IMR-90 (cell line): ENCODE measurements around the gene GRIN2B. TPM values are rescaled to one million over a fixed set of nuclear protein-coding genes. Genes with fewer than 3 reads are reported as not detected.

Experiments
- ATAC-seq: fragments of 200-7000 bp; cut with Tn5 transposase; 2 replicates; pipeline ENCODE4 v1.9.1; 2020; ENCODE audit warnings: low read depth, mild to moderate bottlenecking, moderate library complexity
- BruUV-seq: library from RNA; stranded (reverse); fragments of 400-500 nt; replicated peaks from 2 replicates; lab custom pipeline; 2021; lab: Mats Ljungman, UMichigan
- CTCF ChIA-PET: fragments of 300-600 bp; formaldehyde crosslinking; extraction: SDS; loops from one replicate; lab custom pipeline; 2021; ENCODE audit warnings: antibody characterized with exemption; lab: Yijun Ruan, JAX
- POLR2A ChIA-PET: fragments of 300-600 bp; sonication (Branson Sonifier 250); formaldehyde crosslinking; loops from one replicate; lab custom pipeline; 2022; ENCODE audit warnings: antibody characterized with exemption; ENCODE audit not compliant: unreplicated experiment; lab: Charles Lee
- DNase-seq: peaks from one replicate; pipeline ENCODE4 v3.0.0; 2013
- H2AFZ ChIP-seq: replicated peaks from 2 replicates; pipeline ENCODE3; 2013; ENCODE audit warnings: low read length, mild to moderate bottlenecking; ENCODE audit not compliant: poor library complexity
- H2AK5ac ChIP-seq: 2 replicates; pipeline ENCODE4 v1.6.1; 2013; ENCODE audit warnings: low read depth, low read length, inconsistent platforms
- H2AK9ac ChIP-seq: replicated peaks from 2 replicates; pipeline ENCODE3; 2013; ENCODE audit warnings: mild to moderate bottlenecking, low read depth, low read length, moderate library complexity; ENCODE audit not compliant: poor library complexity
- H2BK120ac ChIP-seq: 2 replicates; pipeline ENCODE4 v1.6.1; 2013; ENCODE audit warnings: low read depth, low read length, inconsistent platforms
- H2BK15ac ChIP-seq: 3 replicates; pipeline ENCODE4 v1.6.1; 2013; ENCODE audit warnings: low read depth, low read length, inconsistent platforms
- H2BK20ac ChIP-seq: 2 replicates; pipeline ENCODE4 v1.6.1; 2013; ENCODE audit warnings: low read depth, mild to moderate bottlenecking, inconsistent platforms, low read length, moderate library complexity
- H2BK5ac ChIP-seq: 2 replicates; pipeline ENCODE4 v1.6.1; 2013; ENCODE audit warnings: mild to moderate bottlenecking, low read depth, low read length, inconsistent platforms; ENCODE audit not compliant: poor library complexity, severe bottlenecking
- H3K14ac ChIP-seq: replicated peaks from 2 replicates; pipeline ENCODE4 v1.6.1; 2013; ENCODE audit warnings: low read depth, low read length, inconsistent platforms
- H3K18ac ChIP-seq: 2 replicates; pipeline ENCODE4 v1.6.1; 2013; ENCODE audit warnings: low read depth, low read length, control low read depth
- H3K23ac ChIP-seq: 2 replicates; pipeline ENCODE4 v1.6.1; 2013; ENCODE audit warnings: low read depth, low read length, inconsistent platforms
- H3K27ac ChIP-seq: 2 replicates; pipeline ENCODE4 v1.5.1; 2013; ENCODE audit warnings: mild to moderate bottlenecking, control low read depth, low read length; ENCODE audit not compliant: insufficient read depth
- H3K27me3 ChIP-seq: 2 replicates; pipeline ENCODE4 v1.6.1; 2013; ENCODE audit warnings: low read length; ENCODE audit not compliant: control insufficient read depth, insufficient read depth
- H3K36me3 ChIP-seq: 2 replicates; pipeline ENCODE4 v1.6.1; 2013; ENCODE audit warnings: low read length, mixed read lengths; ENCODE audit not compliant: control insufficient read depth, insufficient read depth
- H3K4ac ChIP-seq: 2 replicates; pipeline ENCODE4 v1.6.1; 2013; ENCODE audit warnings: low read depth, low read length, inconsistent platforms
- H3K4me1 ChIP-seq: 2 replicates; pipeline ENCODE4 v1.6.1; 2013; ENCODE audit warnings: low read length, mixed read lengths; ENCODE audit not compliant: control insufficient read depth, insufficient read depth
- H3K4me2 ChIP-seq: 2 replicates; pipeline ENCODE4 v1.6.1; 2013; ENCODE audit warnings: low read depth, mild to moderate bottlenecking, control low read depth, low read length, moderate library complexity
- H3K4me3 ChIP-seq: 2 replicates; pipeline ENCODE4 v1.5.1; 2013; ENCODE audit warnings: low read depth, mild to moderate bottlenecking, control low read depth, low read length, moderate library complexity; ENCODE audit not compliant: insufficient read depth
- H3K56ac ChIP-seq: 2 replicates; pipeline ENCODE4 v1.6.1; 2013; ENCODE audit warnings: low read length, inconsistent platforms; ENCODE audit not compliant: insufficient read depth; ENCODE audit errors: extremely low read depth
- H3K79me1 ChIP-seq, 2 experiments: 2 replicates each; pipeline ENCODE4 v1.6.1; 2013; ENCODE audit warnings: low read length in 2 of 2, inconsistent platforms in 1 of 2, low read depth in 1 of 2
- H3K9ac ChIP-seq: 2 replicates; pipeline ENCODE4 v1.6.1; 2013; ENCODE audit warnings: low read depth, low read length, control low read depth
- H3K9me1 ChIP-seq: 2 replicates; pipeline ENCODE4 v1.6.1; 2013; ENCODE audit warnings: low read length, inconsistent platforms; ENCODE audit not compliant: insufficient read depth
- H3K9me3 ChIP-seq: 2 replicates; pipeline ENCODE4 v1.6.1; 2013; ENCODE audit warnings: low read length; ENCODE audit not compliant: control insufficient read depth, insufficient read depth
- H4K20me1 ChIP-seq: 2 replicates; pipeline ENCODE4 v1.6.1; 2013; ENCODE audit warnings: low read length, inconsistent platforms; ENCODE audit not compliant: insufficient read depth
- H4K5ac ChIP-seq: 2 replicates; pipeline ENCODE4 v1.6.1; 2013; ENCODE audit warnings: mild to moderate bottlenecking, low read depth, low read length, control low read depth
- H4K8ac ChIP-seq, 2 experiments: 2 replicates each; pipeline ENCODE4 v1.6.1; 2013; ENCODE audit warnings: low read depth in 2 of 2, low read length in 2 of 2, control low read depth in 1 of 2, inconsistent platforms in 1 of 2
- H4K91ac ChIP-seq: 2 replicates; pipeline ENCODE4 v1.6.1; 2013; ENCODE audit warnings: low read depth, low read length, inconsistent platforms; ENCODE audit not compliant: insufficient read depth
- POLR2A ChIP-seq: IDR thresholded peaks from 2 replicates; pipeline ENCODE4 v1.6.1; 2012; ENCODE audit warnings: mild to moderate bottlenecking, low read depth, low read length
- RAD21 ChIP-seq: IDR thresholded peaks from 2 replicates; pipeline ENCODE4 v1.6.1; 2012; ENCODE audit warnings: low read length, improper control_type of control experiment
- WGBS, 2 experiments: methylation state at CpG; one replicate each; pipeline versions ENCODE4 v1.1.5 to v1.1.7; 2013; ENCODE audit warnings: missing lambda C conversion rate in 2 of 2; ENCODE audit not compliant: insufficient read length in 1 of 2; ENCODE audit errors: extremely low coverage in 2 of 2; 5-methylcytosine and 5-hydroxymethylcytosine counted together
- dilution Hi-C: fragments of 300-500 bp; cut with HindIII; formaldehyde crosslinking; loops from one replicate; pipeline ENCODE4 v1.14.3; 2018; ENCODE audit warnings: low sequenced_read_pairs; ENCODE audit not compliant: unreplicated experiment
- in situ Hi-C: fragments of 300-500 bp; cut with MboI; formaldehyde crosslinking; loops from 3 replicates; pipeline ENCODE4 v1.14.3; 2019; ENCODE audit warnings: low sequenced_read_pairs, inconsistent platforms, mixed read lengths
- intact Hi-C: fragments of 100-400 bp; cut with micrococcal nuclease; formaldehyde crosslinking; loops from 2 replicates; pipeline ENCODE4 v1.10.0; 2022
- polyA plus RNA-seq, 3 experiments: library from polyadenylated mRNA; depleted of rRNA; stranded (reverse); fragments of >200 nt; gene quantifications; 2 replicates each; pipeline ENCODE4 v1.2.3, GENCODE V29; 2012; ENCODE audit warnings: low replicate concordance in 1 of 3
- total RNA-seq: library from RNA; depleted of rRNA; stranded (reverse); fragments of >200 nt; gene quantifications from 2 replicates; pipeline ENCODE4 v1.2.3, GENCODE V29; 2012

The GRIN2B gene
- total and polyA plus RNA-seq, 2 of the 4 experiments (the other 2 are of a cell fraction): under 0.01 TPM; not detected in 1

GRCh38 chr12:14010989-14011388, 29.6 kb upstream of the GRIN2B start:
- Histone ChIP-seq H3K4me1 (no peaks in the 10 kb centered on the region), H3K18ac (no peak overlapping the region), H3K14ac (no peak overlapping the region), H4K8ac (no peak overlapping the region), H2BK15ac (no peak overlapping the region), H3K4me3 (no peak overlapping the region), H2AK5ac (no peak overlapping the region), H3K4me2 (no peak overlapping the region), H3K27me3 (no peaks in the 10 kb centered on the region), H2AK9ac (no peak overlapping the region), H4K91ac (no peak overlapping the region), H4K20me1 (no peaks in the 10 kb centered on the region), H3K36me3 (no peaks in the 10 kb centered on the region), H2BK20ac (no peak overlapping the region), H3K27ac (no peak overlapping the region), H3K9me1 (no peaks in the 10 kb centered on the region), H2AFZ (no peak overlapping the region), H2BK5ac (no peak overlapping the region), H3K79me1 (no peaks in the 10 kb centered on the region), H3K56ac (no peak overlapping the region), H3K4ac (no peak overlapping the region), H3K23ac (no peak overlapping the region), H3K9me3 (peaks cover 5% of the 10 kb centered on the region), H4K5ac (no peak overlapping the region), H3K9ac (no peak overlapping the region), H2BK120ac (no peak overlapping the region)
- intact Hi-C loops: no loop called here
- ATAC-seq (no peak), DNase-seq (no peak)
- dilution Hi-C loops: no loop called here
- in situ Hi-C loops: no loop called here
- ChIA-PET POLR2A (no interaction called here), CTCF (no interaction called here)
- no CpG with 5 or more reads among the region's 1 CpG for WGBS, 2 experiments
- no peak for TF ChIP-seq POLR2A
- no peak for TF ChIP-seq RAD21
- no TSS peak for BruUV-seq
